Measurements from ENCODE around the gene GOLGA3.

GRCh38 chr12:132729541-132730320 is 98.9 kb downstream of the GOLGA3 start:
- TF ChIP-seq, protein P1, sequence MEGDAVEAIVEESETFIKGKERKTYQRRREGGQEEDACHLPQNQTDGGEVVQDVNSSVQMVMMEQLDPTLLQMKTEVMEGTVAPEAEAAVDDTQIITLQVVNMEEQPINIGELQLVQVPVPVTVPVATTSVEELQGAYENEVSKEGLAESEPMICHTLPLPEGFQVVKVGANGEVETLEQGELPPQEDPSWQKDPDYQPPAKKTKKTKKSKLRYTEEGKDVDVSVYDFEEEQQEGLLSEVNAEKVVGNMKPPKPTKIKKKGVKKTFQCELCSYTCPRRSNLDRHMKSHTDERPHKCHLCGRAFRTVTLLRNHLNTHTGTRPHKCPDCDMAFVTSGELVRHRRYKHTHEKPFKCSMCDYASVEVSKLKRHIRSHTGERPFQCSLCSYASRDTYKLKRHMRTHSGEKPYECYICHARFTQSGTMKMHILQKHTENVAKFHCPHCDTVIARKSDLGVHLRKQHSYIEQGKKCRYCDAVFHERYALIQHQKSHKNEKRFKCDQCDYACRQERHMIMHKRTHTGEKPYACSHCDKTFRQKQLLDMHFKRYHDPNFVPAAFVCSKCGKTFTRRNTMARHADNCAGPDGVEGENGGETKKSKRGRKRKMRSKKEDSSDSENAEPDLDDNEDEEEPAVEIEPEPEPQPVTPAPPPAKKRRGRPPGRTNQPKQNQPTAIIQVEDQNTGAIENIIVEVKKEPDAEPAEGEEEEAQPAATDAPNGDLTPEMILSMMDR (IDR thresholded peaks at IDR 0.05 in 2 of 3, conservative IDR thresholded peaks at IDR 0.05 in 1 of 3; ENCODE audit: insufficient read depth in 2 of 3, low read depth in 1 of 3, low read length in 3 of 3), result no peak
- TF ChIP-seq MTF1 (CRISPR knock-in tag; IDR thresholded peaks at IDR 0.05; ENCODE audit: borderline replicate concordance) (no peak), PHF21A (IDR thresholded peaks at IDR 0.05; ENCODE audit: borderline replicate concordance, low read depth) (no peak), RAD51 (IDR thresholded peaks at IDR 0.05; ENCODE audit: borderline replicate concordance, low read depth) (no peak), GTF2F1 (IDR thresholded peaks at IDR 0.05; ENCODE audit: low read depth, low read length) (no peak), ZNF384 (IDR thresholded peaks at IDR 0.05; ENCODE audit: low read depth, low read length) (no peak), ZNF324 (CRISPR knock-in tag; IDR thresholded peaks at IDR 0.05) (no peak), EP300 (IDR thresholded peaks at IDR 0.05; ENCODE audit: low read length) (no peak)
- TF ChIP-seq, protein P2, sequence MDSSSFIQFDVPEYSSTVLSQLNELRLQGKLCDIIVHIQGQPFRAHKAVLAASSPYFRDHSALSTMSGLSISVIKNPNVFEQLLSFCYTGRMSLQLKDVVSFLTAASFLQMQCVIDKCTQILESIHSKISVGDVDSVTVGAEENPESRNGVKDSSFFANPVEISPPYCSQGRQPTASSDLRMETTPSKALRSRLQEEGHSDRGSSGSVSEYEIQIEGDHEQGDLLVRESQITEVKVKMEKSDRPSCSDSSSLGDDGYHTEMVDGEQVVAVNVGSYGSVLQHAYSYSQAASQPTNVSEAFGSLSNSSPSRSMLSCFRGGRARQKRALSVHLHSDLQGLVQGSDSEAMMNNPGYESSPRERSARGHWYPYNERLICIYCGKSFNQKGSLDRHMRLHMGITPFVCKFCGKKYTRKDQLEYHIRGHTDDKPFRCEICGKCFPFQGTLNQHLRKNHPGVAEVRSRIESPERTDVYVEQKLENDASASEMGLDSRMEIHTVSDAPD (CRISPR knock-in tag; IDR thresholded peaks at IDR 0.05), result no peak
- TF ChIP-seq, protein P3, sequence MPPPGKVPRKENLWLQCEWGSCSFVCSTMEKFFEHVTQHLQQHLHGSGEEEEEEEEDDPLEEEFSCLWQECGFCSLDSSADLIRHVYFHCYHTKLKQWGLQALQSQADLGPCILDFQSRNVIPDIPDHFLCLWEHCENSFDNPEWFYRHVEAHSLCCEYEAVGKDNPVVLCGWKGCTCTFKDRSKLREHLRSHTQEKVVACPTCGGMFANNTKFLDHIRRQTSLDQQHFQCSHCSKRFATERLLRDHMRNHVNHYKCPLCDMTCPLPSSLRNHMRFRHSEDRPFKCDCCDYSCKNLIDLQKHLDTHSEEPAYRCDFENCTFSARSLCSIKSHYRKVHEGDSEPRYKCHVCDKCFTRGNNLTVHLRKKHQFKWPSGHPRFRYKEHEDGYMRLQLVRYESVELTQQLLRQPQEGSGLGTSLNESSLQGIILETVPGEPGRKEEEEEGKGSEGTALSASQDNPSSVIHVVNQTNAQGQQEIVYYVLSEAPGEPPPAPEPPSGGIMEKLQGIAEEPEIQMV (tag; conservative IDR thresholded peaks at IDR 0.05; ENCODE audit: low read depth), result no peak
